ENCODE results near the gene DOK6. TPM values are rescaled to one million over a fixed set of nuclear protein-coding genes. Genes with fewer than 3 reads are reported as not detected.

The DOK6 gene
- total and polyA plus RNA-seq, 10 of the 15 experiments (the other 5 are each of a cell fraction or from before 2014, with no cell fraction given) = 0.01 to 0.09 (median 0.04) TPM; not detected in 4

DNA sequence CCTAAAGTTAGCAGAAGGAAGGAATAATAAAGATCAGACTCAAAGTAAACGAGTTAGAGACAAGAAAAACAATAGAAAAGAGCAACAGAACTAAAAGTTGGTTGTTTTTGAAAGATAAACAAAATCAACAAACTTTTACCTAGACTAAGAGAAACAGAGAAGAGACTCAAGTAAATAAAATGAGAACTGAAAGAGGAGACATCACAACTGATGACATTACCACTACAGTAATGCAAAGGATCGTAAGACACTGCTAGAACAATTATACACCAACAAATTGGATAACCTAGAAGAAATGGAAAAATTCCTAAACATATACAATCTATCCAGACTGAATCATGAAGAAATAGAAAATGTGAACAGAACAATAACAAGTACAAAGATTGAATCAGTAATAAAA lies 407.7 kb downstream of the DOK6 start:
- no peak overlapping the region for H3K4me2 ChIP-seq (ENCODE audit: control insufficient read depth, insufficient read depth)
- 43% methylated on average over 2 of the region's 2 CpGs for WGBS (ENCODE audit: insufficient coverage, insufficient replicate concordance, low lambda C conversion rate, missing lambda C conversion rate)
- no peak for ATAC-seq
- H2AFZ ChIP-seq (ENCODE audit: control insufficient read depth, low read depth, low read length) = 0 out of 2 replicates have a peak overlapping the region, but pooled peaks have one; percentile 7
- no peak overlapping the region for H3K4me3 ChIP-seq
- H3K79me2 ChIP-seq (ENCODE audit: control insufficient read depth, insufficient read depth, low read length) = no peaks in the 10 kb centered on the region
- ChIA-PET POLR2A (no interaction called here), RAD21 (ENCODE audit: unreplicated experiment) (no interaction called here), SMC1A (ENCODE audit: uncharacterized antibody, unreplicated experiment) (no interaction called here), CTCF (no interaction called here)
- H3K9me3 ChIP-seq (replicated peaks; ENCODE audit: control insufficient read depth, insufficient read depth, low read length) = no peaks in the 10 kb centered on the region
- DNase-seq (ENCODE audit: low read depth, low spot score) = no peak
- no peak overlapping the region for H3K27ac ChIP-seq (ENCODE audit: control insufficient read depth, insufficient read depth)
- no peak for TF ChIP-seq MAX (IDR thresholded peaks at IDR 0.05; ENCODE audit: low read depth, low read length)
- TF ChIP-seq SUZ12 (IDR thresholded peaks at IDR 0.05; ENCODE audit: unreplicated experiment) = no peak
- TF ChIP-seq, protein P1, sequence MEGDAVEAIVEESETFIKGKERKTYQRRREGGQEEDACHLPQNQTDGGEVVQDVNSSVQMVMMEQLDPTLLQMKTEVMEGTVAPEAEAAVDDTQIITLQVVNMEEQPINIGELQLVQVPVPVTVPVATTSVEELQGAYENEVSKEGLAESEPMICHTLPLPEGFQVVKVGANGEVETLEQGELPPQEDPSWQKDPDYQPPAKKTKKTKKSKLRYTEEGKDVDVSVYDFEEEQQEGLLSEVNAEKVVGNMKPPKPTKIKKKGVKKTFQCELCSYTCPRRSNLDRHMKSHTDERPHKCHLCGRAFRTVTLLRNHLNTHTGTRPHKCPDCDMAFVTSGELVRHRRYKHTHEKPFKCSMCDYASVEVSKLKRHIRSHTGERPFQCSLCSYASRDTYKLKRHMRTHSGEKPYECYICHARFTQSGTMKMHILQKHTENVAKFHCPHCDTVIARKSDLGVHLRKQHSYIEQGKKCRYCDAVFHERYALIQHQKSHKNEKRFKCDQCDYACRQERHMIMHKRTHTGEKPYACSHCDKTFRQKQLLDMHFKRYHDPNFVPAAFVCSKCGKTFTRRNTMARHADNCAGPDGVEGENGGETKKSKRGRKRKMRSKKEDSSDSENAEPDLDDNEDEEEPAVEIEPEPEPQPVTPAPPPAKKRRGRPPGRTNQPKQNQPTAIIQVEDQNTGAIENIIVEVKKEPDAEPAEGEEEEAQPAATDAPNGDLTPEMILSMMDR (IDR thresholded peaks at IDR 0.05 in 2 of 3, conservative IDR thresholded peaks at IDR 0.05 in 1 of 3; ENCODE audit: control insufficient read depth in 2 of 3, extremely low read depth in 1 of 3, insufficient read depth in 1 of 3, low read depth in 3 of 3, low read length in 3 of 3) = no peak
- TF ChIP-seq, protein P2, sequence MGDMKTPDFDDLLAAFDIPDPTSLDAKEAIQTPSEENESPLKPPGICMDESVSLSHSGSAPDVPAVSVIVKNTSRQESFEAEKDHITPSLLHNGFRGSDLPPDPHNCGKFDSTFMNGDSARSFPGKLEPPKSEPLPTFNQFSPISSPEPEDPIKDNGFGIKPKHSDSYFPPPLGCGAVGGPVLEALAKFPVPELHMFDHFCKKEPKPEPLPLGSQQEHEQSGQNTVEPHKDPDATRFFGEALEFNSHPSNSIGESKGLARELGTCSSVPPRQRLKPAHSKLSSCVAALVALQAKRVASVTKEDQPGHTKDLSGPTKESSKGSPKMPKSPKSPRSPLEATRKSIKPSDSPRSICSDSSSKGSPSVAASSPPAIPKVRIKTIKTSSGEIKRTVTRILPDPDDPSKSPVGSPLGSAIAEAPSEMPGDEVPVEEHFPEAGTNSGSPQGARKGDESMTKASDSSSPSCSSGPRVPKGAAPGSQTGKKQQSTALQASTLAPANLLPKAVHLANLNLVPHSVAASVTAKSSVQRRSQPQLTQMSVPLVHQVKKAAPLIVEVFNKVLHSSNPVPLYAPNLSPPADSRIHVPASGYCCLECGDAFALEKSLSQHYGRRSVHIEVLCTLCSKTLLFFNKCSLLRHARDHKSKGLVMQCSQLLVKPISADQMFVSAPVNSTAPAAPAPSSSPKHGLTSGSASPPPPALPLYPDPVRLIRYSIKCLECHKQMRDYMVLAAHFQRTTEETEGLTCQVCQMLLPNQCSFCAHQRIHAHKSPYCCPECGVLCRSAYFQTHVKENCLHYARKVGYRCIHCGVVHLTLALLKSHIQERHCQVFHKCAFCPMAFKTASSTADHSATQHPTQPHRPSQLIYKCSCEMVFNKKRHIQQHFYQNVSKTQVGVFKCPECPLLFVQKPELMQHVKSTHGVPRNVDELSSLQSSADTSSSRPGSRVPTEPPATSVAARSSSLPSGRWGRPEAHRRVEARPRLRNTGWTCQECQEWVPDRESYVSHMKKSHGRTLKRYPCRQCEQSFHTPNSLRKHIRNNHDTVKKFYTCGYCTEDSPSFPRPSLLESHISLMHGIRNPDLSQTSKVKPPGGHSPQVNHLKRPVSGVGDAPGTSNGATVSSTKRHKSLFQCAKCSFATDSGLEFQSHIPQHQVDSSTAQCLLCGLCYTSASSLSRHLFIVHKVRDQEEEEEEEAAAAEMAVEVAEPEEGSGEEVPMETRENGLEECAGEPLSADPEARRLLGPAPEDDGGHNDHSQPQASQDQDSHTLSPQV (IDR thresholded peaks at IDR 0.05) = no peak
- TF ChIP-seq ELK1 (IDR thresholded peaks at IDR 0.05; ENCODE audit: low read depth, low read length) = no peak
- no peak for TF ChIP-seq MYC (IDR thresholded peaks at IDR 0.05; ENCODE audit: insufficient read depth, insufficient read length, insufficient replicate concordance, low read length, severe bottlenecking)
- TF ChIP-seq SREBF1 (IDR thresholded peaks at IDR 0.05; ENCODE audit: low read length) = no peak
- TF ChIP-seq ZNF384 (IDR thresholded peaks at IDR 0.05; ENCODE audit: borderline replicate concordance, low read depth, low read length) = no peak
- H3K4me1 ChIP-seq (ENCODE audit: control insufficient read depth, insufficient read depth, low read length) = no peaks in the 10 kb centered on the region
- no peaks in the 10 kb centered on the region for H3K27me3 ChIP-seq (replicated peaks in 1 of 2; ENCODE audit: control insufficient read depth in 2 of 2, insufficient read depth in 2 of 2, low read length in 1 of 2)
- no peaks in the 10 kb centered on the region for H3K36me3 ChIP-seq (ENCODE audit: control insufficient read depth in 2 of 2, insufficient read depth in 2 of 2, low read length in 1 of 2)
- no peak overlapping the region for H3K9ac ChIP-seq (ENCODE audit: control insufficient read depth, insufficient read depth, low read length)
- intact Hi-C loops (cut with micrococcal nuclease; ENCODE audit: unreplicated experiment) (no loop called here), in situ Hi-C loops (cut with MboI) (no loop called here)
- no peaks in the 10 kb centered on the region for H4K20me1 ChIP-seq (ENCODE audit: control insufficient read depth, insufficient read depth)
- FAIRE-seq = no peak
- no TSS peak for BruUV-seq (replicated peaks)
